ENCODE data around the gene RAET1L.

DNA sequence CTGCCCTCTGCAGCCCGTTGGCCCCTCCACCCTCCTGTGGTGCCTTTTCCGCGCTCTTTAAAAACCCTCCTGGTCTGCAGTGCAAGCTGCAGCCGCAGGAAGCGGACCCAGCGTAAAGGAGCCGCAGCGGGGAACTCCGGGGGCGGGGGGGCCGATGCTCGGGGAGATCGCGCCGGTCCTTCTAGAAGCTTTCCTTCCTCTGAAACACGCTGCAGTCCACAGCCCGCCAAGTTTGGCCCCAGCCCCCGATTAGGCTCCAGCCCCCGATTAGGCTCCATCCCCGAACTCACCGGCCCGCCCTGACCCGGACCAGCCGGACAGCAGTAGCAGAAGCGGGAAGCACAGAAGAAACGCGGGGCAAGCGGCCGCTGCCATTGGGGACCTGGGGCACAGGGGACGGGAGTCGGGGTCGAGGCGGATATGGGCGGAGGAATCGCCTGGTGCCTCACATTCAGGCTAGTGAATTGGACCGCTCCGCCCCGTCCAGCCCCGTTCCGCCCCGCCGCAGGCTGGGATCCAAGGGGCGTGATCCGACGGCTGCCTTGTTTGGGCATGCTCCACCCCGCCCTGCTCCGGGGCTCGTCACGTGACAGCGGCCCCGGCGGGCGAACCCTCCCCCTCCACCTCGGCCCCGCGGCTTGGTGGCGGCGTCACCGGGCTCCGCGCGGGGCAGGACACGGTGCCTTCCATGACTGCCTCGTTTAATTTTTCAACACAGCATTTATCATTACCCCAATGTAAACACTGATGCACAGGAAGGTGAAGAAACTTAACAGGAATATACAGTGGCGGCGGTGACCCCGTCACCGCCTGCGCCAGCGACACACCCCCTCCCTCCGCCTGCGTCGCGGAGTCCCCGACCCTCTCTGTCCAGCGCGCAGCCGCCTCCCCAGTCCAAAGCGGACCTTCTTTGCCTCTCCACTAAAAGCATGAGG, 20.3 kb downstream of the RAET1L start:
- TF ChIP-seq EZH2 (IDR thresholded peaks at IDR 0.05) (no peak), POLR2AphosphoS5 (IDR thresholded peaks at IDR 0.05; ENCODE audit: borderline replicate concordance, low read depth, low read length) (peak; percentile 76; the same call in 1 of the 2 replicates), FOXP2 (optimal IDR thresholded peaks at IDR 0.05; ENCODE audit: control extremely low read depth, extremely low read length, insufficient read depth) (no peak)

All from SK-N-MC (cell line).